ENCODE data around the gene TSPEAR. TPM values are rescaled to one million over a fixed set of nuclear protein-coding genes. Genes with fewer than 3 reads are reported as not detected.

The TSPEAR gene
- polyA plus RNA-seq, 4 donors = 0.09 to 0.53 (median 0.27) TPM; not detected in 1

GRCh38 chr21:44512496-44513388, 198.6 kb downstream of the TSPEAR start:
- WGBS, 3 donors = 58 to 77% (median 73%) methylated on average over 21 of the region's 21 CpGs

GRCh38 chr21:44511938-44512275, 199.5 kb downstream of the TSPEAR start:
- Histone ChIP-seq H3K27ac (ENCODE audit: low read depth in 1 of 3, low read length in 2 of 3) (no peak overlapping the region), H3K36me3 (ENCODE audit: control insufficient read depth in 3 of 3, insufficient read depth in 2 of 3, low read depth in 1 of 3, low read length in 3 of 3) (no peaks in the 10 kb centered on the region), H3K4me3 (ENCODE audit: low read depth in 1 of 3, low read length in 3 of 3) (no peak overlapping the region), H3K9me3 (ENCODE audit: control insufficient read depth in 2 of 2, insufficient read depth in 1 of 2, low read depth in 1 of 2, low read length in 1 of 2) (no peaks in the 10 kb centered on the region), H3K4me1 (ENCODE audit: control insufficient read depth in 3 of 3, insufficient read depth in 2 of 3, low read depth in 1 of 3, low read length in 2 of 3) (no peaks in the 10 kb centered on the region), H3K27me3 (ENCODE audit: control insufficient read depth in 3 of 3, insufficient read depth in 3 of 3, low read length in 3 of 3) (no peaks in the 10 kb centered on the region)
- DNase-seq (no peak), FAIRE-seq (no peak)
- WGBS, 3 donors = 51 to 80% (median 66%) methylated on average over 7 to 8 of the region's 8 CpGs

More at GRCh38 chr21:44512496-44513388, 198.6 kb downstream of the TSPEAR start:
- Histone ChIP-seq H3K27me3 (ENCODE audit: control insufficient read depth in 3 of 3, insufficient read depth in 3 of 3, low read length in 3 of 3) (no peaks in the 10 kb centered on the region), H3K4me1 (ENCODE audit: control insufficient read depth in 3 of 3, insufficient read depth in 2 of 3, low read depth in 1 of 3, low read length in 2 of 3) (no peaks in the 10 kb centered on the region), H3K36me3 (ENCODE audit: control insufficient read depth in 3 of 3, insufficient read depth in 2 of 3, low read depth in 1 of 3, low read length in 3 of 3) (no peaks in the 10 kb centered on the region), H3K4me3 (ENCODE audit: low read depth in 1 of 3, low read length in 3 of 3) (no peak overlapping the region), H3K9me3 (ENCODE audit: control insufficient read depth in 2 of 2, insufficient read depth in 1 of 2, low read depth in 1 of 2, low read length in 1 of 2) (no peaks in the 10 kb centered on the region), H3K27ac (ENCODE audit: low read depth in 1 of 3, low read length in 2 of 3) (no peak overlapping the region)
- DNase-seq (no peak), FAIRE-seq (no peak)

- no peak overlapping the region for H3K4me3 ChIP-seq (ENCODE audit: low read depth in 1 of 3, low read length in 3 of 3)
- no peaks in the 10 kb centered on the region for H3K4me1 ChIP-seq (ENCODE audit: control insufficient read depth in 3 of 3, insufficient read depth in 2 of 3, low read depth in 1 of 3, low read length in 2 of 3)
- 84 to 87% (median 87%) methylated on average over 11 of the region's 11 CpGs for WGBS, 3 donors
- FAIRE-seq = no peak
- no peak for DNase-seq
- no peaks in the 10 kb centered on the region for H3K36me3 ChIP-seq (ENCODE audit: control insufficient read depth in 3 of 3, insufficient read depth in 2 of 3, low read depth in 1 of 3, low read length in 3 of 3)
- no peak overlapping the region for H3K27ac ChIP-seq (ENCODE audit: low read depth in 1 of 3, low read length in 2 of 3)
- H3K27me3 ChIP-seq (ENCODE audit: control insufficient read depth in 3 of 3, insufficient read depth in 3 of 3, low read length in 3 of 3) = no peaks in the 10 kb centered on the region
- no peaks in the 10 kb centered on the region for H3K9me3 ChIP-seq (ENCODE audit: control insufficient read depth in 2 of 2, insufficient read depth in 1 of 2, low read depth in 1 of 2, low read length in 1 of 2)
These were observed 200.0 kb downstream of the TSPEAR start for GRCh38 chr21:44511219-44511937.

GRCh38 chr21:44510508-44511218, 200.7 kb downstream of the TSPEAR start:
- H3K4me1 ChIP-seq (ENCODE audit: control insufficient read depth in 3 of 3, insufficient read depth in 2 of 3, low read depth in 1 of 3, low read length in 2 of 3) = peaks cover 0 to 6% (median 0%) of the 10 kb centered on the region in 3 donors
- H3K9me3 ChIP-seq (ENCODE audit: control insufficient read depth in 2 of 2, insufficient read depth in 1 of 2, low read depth in 1 of 2, low read length in 1 of 2) = no peaks in the 10 kb centered on the region
- peak overlapping the region in 2 of 3 donors; percentile 26 to 37 for H3K4me3 ChIP-seq (ENCODE audit: low read depth in 1 of 3, low read length in 3 of 3)
- DNase-seq (peak; percentile 74 to 87), FAIRE-seq (no peak)
- H3K36me3 ChIP-seq (ENCODE audit: control insufficient read depth in 3 of 3, insufficient read depth in 2 of 3, low read depth in 1 of 3, low read length in 3 of 3) = no peaks in the 10 kb centered on the region
- peak overlapping the region in 1 of 3 donors; percentile 62 for H3K27ac ChIP-seq (ENCODE audit: low read depth in 1 of 3, low read length in 2 of 3)
- 1 to 9% (median 6%) methylated on average over 26 to 36 of the region's 36 CpGs for WGBS, 3 donors
- no peaks in the 10 kb centered on the region for H3K27me3 ChIP-seq (ENCODE audit: control insufficient read depth in 3 of 3, insufficient read depth in 3 of 3, low read length in 3 of 3)

- Histone ChIP-seq H3K27ac (ENCODE audit: low read depth in 1 of 3, low read length in 2 of 3) (no peak overlapping the region), H3K4me1 (ENCODE audit: control insufficient read depth in 3 of 3, insufficient read depth in 2 of 3, low read depth in 1 of 3, low read length in 2 of 3) (peaks cover 0 to 9% (median 0%) of the 10 kb centered on the region in 3 donors), H3K36me3 (ENCODE audit: control insufficient read depth in 3 of 3, insufficient read depth in 2 of 3, low read depth in 1 of 3, low read length in 3 of 3) (no peaks in the 10 kb centered on the region), H3K4me3 (ENCODE audit: low read depth in 1 of 3, low read length in 3 of 3) (peak overlapping the region in 1 of 3 donors; percentile 37), H3K9me3 (ENCODE audit: control insufficient read depth in 2 of 2, insufficient read depth in 1 of 2, low read depth in 1 of 2, low read length in 1 of 2) (no peaks in the 10 kb centered on the region), H3K27me3 (ENCODE audit: control insufficient read depth in 3 of 3, insufficient read depth in 3 of 3, low read length in 3 of 3) (no peaks in the 10 kb centered on the region)
- no peak for FAIRE-seq
- no peak for DNase-seq
- WGBS, 3 donors = 31 to 54% (median 43%) methylated on average over 18 of the region's 18 CpGs
These were observed 201.3 kb downstream of the TSPEAR start for GRCh38 chr21:44510109-44510507.

GRCh38 chr21:44509539-44509938, 201.8 kb downstream of the TSPEAR start:
- peak in 1 of 2 donors; percentile 82 for DNase-seq
- Histone ChIP-seq H3K27me3 (ENCODE audit: control insufficient read depth in 3 of 3, insufficient read depth in 3 of 3, low read length in 3 of 3) (no peaks in the 10 kb centered on the region), H3K4me3 (ENCODE audit: low read depth in 1 of 3, low read length in 3 of 3) (no peak overlapping the region), H3K4me1 (ENCODE audit: control insufficient read depth in 3 of 3, insufficient read depth in 2 of 3, low read depth in 1 of 3, low read length in 2 of 3) (peaks cover 0 to 9% (median 0%) of the 10 kb centered on the region in 3 donors), H3K9me3 (ENCODE audit: control insufficient read depth in 2 of 2, insufficient read depth in 1 of 2, low read depth in 1 of 2, low read length in 1 of 2) (no peaks in the 10 kb centered on the region), H3K36me3 (ENCODE audit: control insufficient read depth in 3 of 3, insufficient read depth in 2 of 3, low read depth in 1 of 3, low read length in 3 of 3) (no peaks in the 10 kb centered on the region), H3K27ac (ENCODE audit: low read depth in 1 of 3, low read length in 2 of 3) (no peak overlapping the region)
- 11 to 69% (median 25%) methylated on average over 9 to 12 of the region's 12 CpGs for WGBS, 3 donors
- FAIRE-seq = no peak

GRCh38 chr21:44508711-44509445, 202.5 kb downstream of the TSPEAR start:
- Histone ChIP-seq H3K4me3 (ENCODE audit: low read depth in 1 of 3, low read length in 3 of 3) (no peak overlapping the region), H3K27ac (ENCODE audit: low read depth in 1 of 3, low read length in 2 of 3) (no peak overlapping the region), H3K36me3 (ENCODE audit: control insufficient read depth in 3 of 3, insufficient read depth in 2 of 3, low read depth in 1 of 3, low read length in 3 of 3) (no peaks in the 10 kb centered on the region), H3K27me3 (ENCODE audit: control insufficient read depth in 3 of 3, insufficient read depth in 3 of 3, low read length in 3 of 3) (no peaks in the 10 kb centered on the region), H3K4me1 (ENCODE audit: control insufficient read depth in 3 of 3, insufficient read depth in 2 of 3, low read depth in 1 of 3, low read length in 2 of 3) (peaks cover 0 to 9% (median 0%) of the 10 kb centered on the region in 3 donors), H3K9me3 (ENCODE audit: control insufficient read depth in 2 of 2, insufficient read depth in 1 of 2, low read depth in 1 of 2, low read length in 1 of 2) (no peaks in the 10 kb centered on the region)
- WGBS, 3 donors = 64 to 84% (median 74%) methylated on average over 30 of the region's 30 CpGs
- FAIRE-seq (no peak), DNase-seq (no peak)

- Histone ChIP-seq H3K4me3 (ENCODE audit: low read depth in 1 of 3, low read length in 3 of 3) (no peak overlapping the region), H3K36me3 (ENCODE audit: control insufficient read depth in 3 of 3, insufficient read depth in 2 of 3, low read depth in 1 of 3, low read length in 3 of 3) (no peaks in the 10 kb centered on the region), H3K4me1 (ENCODE audit: control insufficient read depth in 3 of 3, insufficient read depth in 2 of 3, low read depth in 1 of 3, low read length in 2 of 3) (peaks cover 0 to 9% (median 0%) of the 10 kb centered on the region in 3 donors), H3K9me3 (ENCODE audit: control insufficient read depth in 2 of 2, insufficient read depth in 1 of 2, low read depth in 1 of 2, low read length in 1 of 2) (no peaks in the 10 kb centered on the region), H3K27me3 (ENCODE audit: control insufficient read depth in 3 of 3, insufficient read depth in 3 of 3, low read length in 3 of 3) (no peaks in the 10 kb centered on the region), H3K27ac (ENCODE audit: low read depth in 1 of 3, low read length in 2 of 3) (no peak overlapping the region)
- DNase-seq = no peak
- 82 to 88% (median 85%) methylated on average over 9 of the region's 9 CpGs for WGBS, 3 donors
- no peak for FAIRE-seq
These were observed 203.0 kb downstream of the TSPEAR start for GRCh38 chr21:44508426-44508710.
